SK-N-SH treated with all-trans-retinoic acid at 6 μM for 48 hours (cell line): ENCODE data around the gene CDC6.

Source experiments
- ATAC-seq: fragments of 200-7000 bp; cut with Tn5 transposase; 3 replicates; pipeline ENCODE4 v1.9.1; 2020; ENCODE audit warnings: mild to moderate bottlenecking, moderate library complexity
- ARNTL ChIP-seq: fragments of 450-650 bp; formaldehyde crosslinking; IDR thresholded peaks from 2 replicates; pipeline ENCODE4 v1.5.0; 2020; ENCODE audit warnings: low read depth, mild to moderate bottlenecking, moderate library complexity, borderline replicate concordance
- BACH2 ChIP-seq: fragments of 250-450 bp; sonication (Bioruptor Pico); IDR thresholded peaks from 2 replicates; pipeline ENCODE4 v1.9.0; 2021; ENCODE audit warnings: mild to moderate bottlenecking, borderline replicate concordance
- CREB5 ChIP-seq: fragments of 250-450 bp; sonication (Bioruptor Pico); IDR thresholded peaks from 2 replicates; pipeline ENCODE4 v1.5.1; 2020; ENCODE audit warnings: low read depth, mild to moderate bottlenecking, moderate library complexity
- CSDC2 ChIP-seq: fragments of 250-450 bp; sonication (Bioruptor Pico); IDR thresholded peaks from 2 replicates; pipeline ENCODE4 v1.5.0; 2020; ENCODE audit warnings: mild to moderate bottlenecking, moderate library complexity
- ESRRG ChIP-seq: fragments of 250-450 bp; sonication (Bioruptor Pico); IDR thresholded peaks from 2 replicates; pipeline ENCODE4 v1.6.1; 2021; ENCODE audit warnings: mild to moderate bottlenecking
- GLIS3 ChIP-seq: fragments of 250-450 bp; sonication (Bioruptor Pico); IDR thresholded peaks from 2 replicates; pipeline ENCODE4 v1.5.0; 2020; ENCODE audit warnings: mild to moderate bottlenecking, moderate library complexity
- ISL1 ChIP-seq: fragments of 250-450 bp; sonication (Bioruptor Pico); IDR thresholded peaks from 2 replicates; pipeline ENCODE4 v2.1.2; 2022; ENCODE audit warnings: mild to moderate bottlenecking, moderate library complexity
- OSR1 ChIP-seq: fragments of 250-450 bp; sonication (Bioruptor Pico); IDR thresholded peaks from 2 replicates; pipeline ENCODE4 v1.8.0; 2022; ENCODE audit warnings: moderate library complexity, mild to moderate bottlenecking, inconsistent platforms
- PATZ1 ChIP-seq: fragments of 250-450 bp; sonication (Bioruptor Pico); IDR thresholded peaks from 2 replicates; pipeline ENCODE4 v1.8.0; 2020; ENCODE audit warnings: mild to moderate bottlenecking, moderate library complexity, borderline replicate concordance
- PPARA ChIP-seq: fragments of 250-450 bp; sonication (Bioruptor Pico); IDR thresholded peaks from 2 replicates; pipeline ENCODE4 v1.5.0; 2020; ENCODE audit warnings: mild to moderate bottlenecking, borderline replicate concordance
- RARB ChIP-seq: fragments of 250-450 bp; sonication (Bioruptor Pico); IDR thresholded peaks from 2 replicates; pipeline ENCODE4 v1.8.0; 2021; ENCODE audit warnings: mild to moderate bottlenecking, moderate library complexity
- TCF4 ChIP-seq: fragments of 250-450 bp; sonication (Bioruptor Pico); IDR thresholded peaks from 2 replicates; pipeline ENCODE4 v1.8.0; 2021; ENCODE audit warnings: mild to moderate bottlenecking, moderate library complexity, borderline replicate concordance
- TOX ChIP-seq: fragments of 250-450 bp; sonication (Bioruptor Pico); IDR thresholded peaks from 2 replicates; pipeline ENCODE4 v1.8.0; 2021; ENCODE audit warnings: mild to moderate bottlenecking, moderate library complexity, borderline replicate concordance
- TSHZ2 ChIP-seq: fragments of 250-450 bp; sonication (Bioruptor Pico); IDR thresholded peaks from 2 replicates; pipeline ENCODE4 v1.5.0; 2020; ENCODE audit warnings: mild to moderate bottlenecking, moderate library complexity
- ZC3H10 ChIP-seq: fragments of 250-450 bp; sonication (Bioruptor Pico); IDR thresholded peaks from 2 replicates; pipeline ENCODE4 v1.5.1; 2021; ENCODE audit warnings: mild to moderate bottlenecking, moderate library complexity
- ZFP3 ChIP-seq: fragments of 250-450 bp; sonication (Bioruptor Pico); IDR thresholded peaks from 2 replicates; pipeline ENCODE4 v1.5.0; 2020; ENCODE audit warnings: mild to moderate bottlenecking, moderate library complexity
- ZFP30 ChIP-seq: fragments of 450-650 bp; formaldehyde crosslinking; IDR thresholded peaks from 2 replicates; pipeline ENCODE4 v1.5.0; 2022; ENCODE audit warnings: mild to moderate bottlenecking, moderate library complexity
- ZNF565 ChIP-seq: fragments of 450-650 bp; formaldehyde crosslinking; conservative IDR thresholded peaks from 2 replicates; pipeline ENCODE4 v1.5.0; 2020; ENCODE audit warnings: low read depth, mild to moderate bottlenecking, moderate library complexity
- ZNF70 ChIP-seq: fragments of 450-650 bp; formaldehyde crosslinking; IDR thresholded peaks from 2 replicates; pipeline ENCODE4 v1.5.0; 2020; ENCODE audit warnings: mild to moderate bottlenecking, moderate library complexity
- ZNF8 ChIP-seq: fragments of 450-650 bp; formaldehyde crosslinking; IDR thresholded peaks from 2 replicates; pipeline ENCODE4 v1.5.0; 2020; ENCODE audit warnings: mild to moderate bottlenecking, moderate library complexity
- TF ChIP-seq, protein P1 (sequence below): fragments of 250-450 bp; sonication (Bioruptor Pico); IDR thresholded peaks from 2 replicates; pipeline ENCODE4 v1.8.0; 2021; ENCODE audit warnings: low read depth, mild to moderate bottlenecking, moderate library complexity, borderline replicate concordance
- TF ChIP-seq, protein P2 (sequence below): fragments of 250-450 bp; sonication (Bioruptor Pico); IDR thresholded peaks from 2 replicates; pipeline ENCODE4 v1.5.1; 2021; ENCODE audit warnings: mild to moderate bottlenecking, moderate library complexity

The CDC6 gene

DNA sequence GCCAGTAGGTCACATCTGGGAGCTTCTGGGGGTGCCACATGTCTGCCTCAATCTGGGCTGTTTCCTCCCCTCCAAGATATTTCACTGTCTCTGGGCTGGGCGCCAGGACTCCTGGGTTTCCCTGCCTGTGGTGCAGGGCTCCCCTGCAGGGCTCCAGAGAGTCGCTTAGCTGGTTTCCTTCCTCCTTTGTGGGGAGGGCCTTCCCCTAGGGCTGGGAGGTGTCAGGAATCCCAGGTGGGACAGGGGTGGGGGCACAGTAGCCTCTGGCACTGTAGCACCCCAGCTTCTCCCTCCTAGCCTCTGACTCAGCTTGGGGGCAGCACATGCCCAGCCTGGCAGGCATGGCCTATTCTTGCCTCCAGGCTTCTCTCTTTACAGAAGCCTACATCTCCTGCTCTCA lies 23.9 kb downstream of the CDC6 start:
- TF ChIP-seq GLIS3 (CRISPR knock-in tag) (no peak), RARB (CRISPR knock-in tag) (no peak), CSDC2 (CRISPR knock-in tag) (no peak), ISL1 (CRISPR knock-in tag) (no peak), ZC3H10 (CRISPR knock-in tag) (no peak), TCF4 (CRISPR knock-in tag) (no peak), ZFP3 (no peak)
- peak; percentile 6 for ATAC-seq

GRCh38 chr17:40312131-40312731 lies 24.6 kb downstream of the CDC6 start:
- TF ChIP-seq TSHZ2 (no peak), ZFP3 (no peak), ZC3H10 (CRISPR knock-in tag) (no peak), OSR1 (CRISPR knock-in tag) (no peak), BACH2 (CRISPR knock-in tag) (no peak), ZNF8 (CRISPR knock-in tag) (no peak), ZNF70 (CRISPR knock-in tag) (no peak), ISL1 (CRISPR knock-in tag) (no peak), PATZ1 (CRISPR knock-in tag) (no peak), TOX (CRISPR knock-in tag) (no peak), PPARA (CRISPR knock-in tag) (no peak), ZNF565 (CRISPR knock-in tag) (no peak), ESRRG (CRISPR knock-in tag) (no peak), TCF4 (CRISPR knock-in tag) (no peak)
- TF ChIP-seq, protein P1, sequence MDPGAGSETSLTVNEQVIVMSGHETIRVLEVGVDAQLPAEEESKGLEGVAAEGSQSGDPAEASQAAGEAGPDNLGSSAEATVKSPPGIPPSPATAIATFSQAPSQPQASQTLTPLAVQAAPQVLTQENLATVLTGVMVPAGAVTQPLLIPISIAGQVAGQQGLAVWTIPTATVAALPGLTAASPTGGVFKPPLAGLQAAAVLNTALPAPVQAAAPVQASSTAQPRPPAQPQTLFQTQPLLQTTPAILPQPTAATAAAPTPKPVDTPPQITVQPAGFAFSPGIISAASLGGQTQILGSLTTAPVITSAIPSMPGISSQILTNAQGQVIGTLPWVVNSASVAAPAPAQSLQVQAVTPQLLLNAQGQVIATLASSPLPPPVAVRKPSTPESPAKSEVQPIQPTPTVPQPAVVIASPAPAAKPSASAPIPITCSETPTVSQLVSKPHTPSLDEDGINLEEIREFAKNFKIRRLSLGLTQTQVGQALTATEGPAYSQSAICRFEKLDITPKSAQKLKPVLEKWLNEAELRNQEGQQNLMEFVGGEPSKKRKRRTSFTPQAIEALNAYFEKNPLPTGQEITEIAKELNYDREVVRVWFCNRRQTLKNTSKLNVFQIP (CRISPR knock-in tag) = no peak
- ATAC-seq = no peak; the same call in 2 of the 3 replicates

- TF ChIP-seq, protein P2, sequence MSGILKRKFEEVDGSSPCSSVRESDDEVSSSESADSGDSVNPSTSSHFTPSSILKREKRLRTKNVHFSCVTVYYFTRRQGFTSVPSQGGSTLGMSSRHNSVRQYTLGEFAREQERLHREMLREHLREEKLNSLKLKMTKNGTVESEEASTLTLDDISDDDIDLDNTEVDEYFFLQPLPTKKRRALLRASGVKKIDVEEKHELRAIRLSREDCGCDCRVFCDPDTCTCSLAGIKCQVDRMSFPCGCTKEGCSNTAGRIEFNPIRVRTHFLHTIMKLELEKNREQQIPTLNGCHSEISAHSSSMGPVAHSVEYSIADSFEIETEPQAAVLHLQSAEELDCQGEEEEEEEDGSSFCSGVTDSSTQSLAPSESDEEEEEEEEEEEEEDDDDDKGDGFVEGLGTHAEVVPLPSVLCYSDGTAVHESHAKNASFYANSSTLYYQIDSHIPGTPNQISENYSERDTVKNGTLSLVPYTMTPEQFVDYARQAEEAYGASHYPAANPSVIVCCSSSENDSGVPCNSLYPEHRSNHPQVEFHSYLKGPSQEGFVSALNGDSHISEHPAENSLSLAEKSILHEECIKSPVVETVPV (CRISPR knock-in tag) = no peak
- TF ChIP-seq TCF4 (CRISPR knock-in tag) (no peak), GLIS3 (CRISPR knock-in tag) (no peak), PPARA (CRISPR knock-in tag) (no peak), ARNTL (CRISPR knock-in tag) (no peak), ZFP30 (CRISPR knock-in tag) (no peak), TSHZ2 (no peak), CSDC2 (CRISPR knock-in tag) (no peak), RARB (CRISPR knock-in tag) (no peak), TOX (CRISPR knock-in tag) (no peak), CREB5 (CRISPR knock-in tag) (no peak), ZNF70 (CRISPR knock-in tag) (no peak), ZC3H10 (CRISPR knock-in tag) (no peak)
- ATAC-seq = no peak
These were observed 25.4 kb downstream of the CDC6 start for GRCh38 chr17:40312893-40313667.
